DMS53 (cell line): ENCODE measurements around the gene LDLRAD4.
"Not testable (repeated sequence)": the region's sequence is repeated elsewhere in the genome, so short reads cannot be mapped to it uniquely, and the experiment has no call there.

Source experiments
- DNase-seq: peaks from one replicate; lab custom pipeline; 2025; lab: John Stamatoyannopoulos, UW

LDLRAD4 gene

DNA sequence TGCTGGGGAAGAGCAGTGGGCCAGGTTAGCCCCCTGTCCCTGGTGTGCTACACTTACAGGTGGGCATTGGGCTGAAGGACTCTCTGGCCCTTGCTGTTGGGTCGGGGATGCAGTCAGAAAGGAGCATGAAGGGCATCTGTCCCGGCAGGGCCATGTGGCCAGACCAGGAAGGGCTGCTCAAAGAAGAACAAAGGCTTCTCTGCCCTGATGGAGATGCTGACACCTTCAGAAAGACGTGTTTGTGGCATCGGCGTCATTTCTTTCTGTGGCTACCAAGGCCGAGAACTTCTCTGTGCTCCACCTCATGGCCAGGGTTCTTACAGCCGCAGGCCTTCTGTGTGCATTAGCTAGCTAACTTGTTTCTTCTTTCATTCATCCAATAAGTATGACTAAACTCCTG is 268.7 kb downstream of the LDLRAD4 start:
- DNase-seq, result no peak

GRCh38 chr18:13488281-13488929 is 269.8 kb downstream of the LDLRAD4 start:
- DNase-seq, result no peak

GRCh38 chr18:13489303-13489702 is 270.7 kb downstream of the LDLRAD4 start:
- not testable (repeated sequence) for DNase-seq

DNA sequence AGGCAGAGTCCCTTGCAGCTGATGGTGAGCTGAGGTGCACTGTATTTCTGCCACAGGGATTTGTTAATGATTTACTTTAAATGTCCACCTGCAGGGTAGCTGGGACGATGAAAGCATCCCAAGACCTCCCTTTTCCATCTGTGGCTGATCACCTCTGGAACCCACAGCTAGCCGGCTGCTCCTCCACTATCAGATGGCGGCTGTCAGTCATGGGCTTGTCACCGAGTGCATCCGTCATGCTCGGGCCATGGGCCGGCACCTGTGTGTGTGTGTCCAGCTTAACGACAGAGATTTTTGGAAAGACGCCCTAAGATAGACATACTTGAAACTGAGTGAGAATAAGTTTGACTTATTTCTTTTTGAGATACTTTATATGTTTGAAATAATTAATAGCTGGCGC is 272.6 kb downstream of the LDLRAD4 start:
- DNase-seq, result no peak

DNA sequence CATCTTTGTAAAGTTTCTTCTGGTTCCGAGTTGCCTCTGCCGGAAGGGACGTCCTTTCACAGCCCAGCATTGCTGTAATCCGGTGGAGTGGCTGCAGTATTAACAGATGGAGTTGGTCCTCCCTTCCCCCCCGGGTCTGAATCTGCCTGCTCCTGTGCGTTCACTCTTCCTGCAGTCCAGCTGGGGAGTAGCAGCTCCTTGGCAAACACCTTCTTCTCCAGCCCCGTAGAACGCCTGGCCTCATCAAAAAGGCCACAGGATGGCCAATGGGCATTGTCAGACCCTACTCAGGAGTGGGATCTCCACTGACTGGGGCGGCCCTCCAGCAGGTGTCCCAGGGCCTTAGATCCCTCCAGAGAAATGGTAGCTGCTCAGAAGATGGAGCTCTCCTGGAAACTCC is 273.8 kb downstream of the LDLRAD4 start:
- no peak for DNase-seq

DNA sequence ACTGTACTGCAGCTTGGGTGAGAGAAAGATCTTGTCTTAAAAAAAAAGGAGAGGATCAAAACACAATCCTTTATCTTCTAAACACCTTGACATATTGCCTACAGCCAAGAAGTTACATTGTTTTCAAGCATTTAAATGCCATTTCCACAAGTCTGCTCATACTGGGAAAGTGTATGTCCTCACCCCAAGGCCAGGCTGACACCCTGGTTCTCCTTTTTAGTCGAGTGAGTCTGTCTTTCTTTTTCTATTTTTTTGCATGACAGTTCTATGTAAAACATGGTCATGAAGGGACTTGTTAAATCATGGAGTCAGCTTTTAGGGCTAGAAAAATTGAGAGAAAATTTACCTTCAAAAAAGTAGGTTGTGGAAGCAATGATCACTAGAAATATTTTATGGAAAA is 274.5 kb downstream of the LDLRAD4 start:
- no peak for DNase-seq

DNA sequence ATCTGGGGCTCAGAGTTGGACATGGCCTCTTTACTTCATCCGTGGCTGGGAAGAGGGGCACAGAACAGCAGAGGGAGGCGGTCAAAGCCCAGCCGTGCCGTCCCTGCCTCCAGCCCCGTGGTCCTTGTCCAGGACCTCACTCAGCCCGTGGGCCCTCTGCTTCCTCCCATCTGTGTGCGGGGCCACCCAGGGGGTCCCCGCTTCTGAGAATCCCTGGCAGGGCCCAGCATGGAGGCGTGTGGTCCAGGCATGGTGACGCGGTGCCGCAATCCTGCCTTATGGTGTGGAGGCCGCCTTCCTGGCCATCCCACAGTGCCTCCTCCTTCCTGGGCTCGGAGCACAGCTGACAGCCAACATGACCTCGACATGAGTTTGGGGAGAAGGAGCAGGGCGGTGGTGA is 275.2 kb downstream of the LDLRAD4 start:
- no peak for DNase-seq

GRCh38 chr18:13494871-13495445 is 276.4 kb downstream of the LDLRAD4 start:
- no peak for DNase-seq

- no peak for DNase-seq
Measured at GRCh38 chr18:13495961-13496360, 277.4 kb downstream of the LDLRAD4 start.

GRCh38 chr18:13496691-13497281 is 278.2 kb downstream of the LDLRAD4 start:
- no peak for DNase-seq

DNA sequence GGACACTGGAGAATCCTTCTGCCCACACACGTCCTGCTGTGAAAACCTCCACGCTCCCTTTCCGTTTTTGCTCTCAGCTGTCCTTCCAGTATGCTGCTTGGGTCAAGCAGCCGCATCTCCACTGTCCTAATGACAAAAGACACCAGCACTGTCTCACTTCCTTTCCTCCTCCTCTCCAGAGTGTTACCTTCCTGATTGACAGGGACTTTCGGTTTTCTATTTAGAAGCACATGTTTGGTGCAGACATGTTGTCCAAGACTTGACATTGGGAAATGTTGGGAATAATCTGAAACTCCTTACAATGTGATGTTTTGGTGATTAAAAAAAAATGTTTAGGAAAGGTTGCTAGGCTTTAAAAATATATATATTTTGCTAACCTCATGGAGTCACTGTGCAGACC is 281.2 kb downstream of the LDLRAD4 start:
- DNase-seq, result peak; percentile 24

- DNase-seq, result peak; percentile 65
Measured at GRCh38 chr18:13500227-13500865, 281.8 kb downstream of the LDLRAD4 start.

DNA sequence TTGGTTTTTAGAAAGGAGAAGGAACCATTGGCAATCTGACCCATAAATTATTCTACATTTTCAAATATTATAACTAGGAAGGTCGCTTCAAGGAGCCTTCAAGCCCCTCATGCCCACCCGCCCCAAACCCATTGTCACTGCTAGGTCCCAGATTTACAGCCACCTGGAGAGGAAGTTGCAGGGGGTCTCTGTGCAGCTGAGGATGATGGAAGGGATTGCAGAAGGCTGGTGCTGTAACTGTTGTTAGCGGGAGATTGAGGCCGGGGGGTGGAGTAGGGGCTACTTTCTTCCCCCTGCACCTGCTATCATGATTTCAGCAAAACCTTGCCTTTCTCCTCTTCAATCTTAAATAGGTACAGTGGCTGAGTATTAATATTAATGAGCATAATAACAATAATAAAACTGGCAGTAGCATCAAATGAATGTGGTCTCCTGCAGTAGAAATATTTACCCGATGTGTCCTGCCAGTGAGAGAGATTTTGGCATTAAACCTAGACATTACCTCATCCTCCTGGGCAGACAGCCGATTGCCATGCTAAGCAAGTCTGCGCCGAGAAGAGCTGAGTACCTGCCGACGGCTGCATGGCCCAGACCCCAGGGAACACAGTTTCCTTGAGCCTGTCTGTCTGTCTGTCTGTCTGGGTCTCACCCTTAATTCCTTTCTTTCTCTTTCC is 282.4 kb downstream of the LDLRAD4 start:
- peak; percentile 23 for DNase-seq

- DNase-seq, result no peak
Measured at GRCh38 chr18:13501543-13501887, 283.0 kb downstream of the LDLRAD4 start.

- DNase-seq, result no peak
Measured at GRCh38 chr18:13501891-13502290, 283.3 kb downstream of the LDLRAD4 start.

- no peak for DNase-seq
Measured at GRCh38 chr18:13502585-13502984, 284.0 kb downstream of the LDLRAD4 start.

DNA sequence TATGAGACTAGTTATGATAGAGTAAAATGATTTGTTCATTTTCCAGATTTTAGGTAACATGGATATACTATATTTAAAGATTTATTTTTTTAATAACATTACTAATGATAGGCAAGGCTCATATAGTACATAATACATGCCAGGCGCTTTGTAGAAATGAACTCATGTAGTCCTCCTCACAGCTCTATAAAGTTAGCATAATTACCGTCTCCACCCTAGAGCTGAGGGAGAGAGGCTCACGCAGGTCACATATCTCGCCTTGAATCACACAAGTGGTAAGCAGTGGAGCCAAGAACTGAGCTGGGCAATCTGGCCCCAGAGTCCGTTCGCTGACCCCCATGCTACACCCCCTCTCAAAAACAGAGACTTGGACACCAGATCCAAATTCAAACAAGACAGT is 285.3 kb downstream of the LDLRAD4 start:
- no peak for DNase-seq

GRCh38 chr18:13505780-13506345 is 287.3 kb downstream of the LDLRAD4 start:
- DNase-seq, result no peak

- no peak for DNase-seq
Measured at GRCh38 chr18:13510594-13510993, 292.0 kb downstream of the LDLRAD4 start.

GRCh38 chr18:13511961-13512577 is 293.5 kb downstream of the LDLRAD4 start:
- DNase-seq, result no peak

GRCh38 chr18:13513021-13513420 is 294.5 kb downstream of the LDLRAD4 start:
- DNase-seq, result no peak

DNA sequence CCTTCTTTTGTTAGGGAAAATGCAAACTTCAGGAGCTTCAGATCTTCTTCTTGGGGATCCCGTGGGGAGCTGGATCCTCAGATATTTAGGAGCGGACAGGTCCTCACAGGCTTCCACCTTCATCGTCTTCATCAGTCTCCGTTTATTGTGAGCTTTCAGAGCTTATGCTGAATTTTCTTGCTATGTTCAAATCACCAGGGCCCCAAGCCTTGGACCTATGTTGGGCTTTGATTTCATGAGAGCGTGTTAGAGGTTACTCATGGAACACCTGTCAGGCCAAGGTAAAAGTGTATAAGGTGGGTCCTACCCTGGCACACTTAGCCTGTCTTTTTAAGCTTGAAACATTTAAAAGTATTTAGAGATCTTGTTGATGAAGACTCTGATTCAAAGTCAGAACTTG is 294.9 kb downstream of the LDLRAD4 start:
- no peak for DNase-seq
